Smooth muscle cell of the umbilical artery (primary cell): Measurements from ENCODE around the gene MALAT1. TPM values are rescaled to one million over a fixed set of nuclear protein-coding genes. Genes with fewer than 3 reads are reported as not detected.

Experiments
- total RNA-seq: library from RNA; depleted of rRNA; stranded (reverse); fragments of >200 nt; gene quantifications from 2 replicates; pipeline ENCODE4 v1.2.3, GENCODE V29; 2014

The MALAT1 gene
- 11,132 and 13,288 TPM in 2 replicates for total RNA-seq

GRCh38 chr11:65498977-65499712 is at the start of gene MALAT1:
MALAT1 (plus strand) TSS chr11:65499045.

GRCh38 chr11:65524741-65525545 is 26.1 kb downstream of the MALAT1 start, which contains the start of gene SCYL1:
SCYL1 (plus strand) TSS chr11:65525083; CDS start chr11:65525154, 71 bp downstream.

Other genes with a start within 250 kb of the MALAT1 start
- gene POLA2, start 237.1 kb upstream of the MALAT1 start, total RNA-seq, result 1.5 and 7.9 TPM in 2 replicates
- 20.8 and 23.7 TPM in 2 replicates for gene CDC42EP2, start 184.2 kb upstream of the MALAT1 start, total RNA-seq
- 38.3 and 53.9 TPM in 2 replicates for gene DPF2, start 165.2 kb upstream of the MALAT1 start, total RNA-seq
- 0.05 and 0.30 TPM in 2 replicates for gene TIGD3, start 144.3 kb upstream of the MALAT1 start, total RNA-seq
- gene SLC25A45, start 116.4 kb upstream of the MALAT1 start, total RNA-seq, result 1.2 and 1.5 TPM in 2 replicates
- gene FRMD8, start 112.4 kb upstream of the MALAT1 start, total RNA-seq, result 38.9 and 46.0 TPM in 2 replicates
- 241 and 258 TPM in 2 replicates for gene NEAT1, start 76.2 kb upstream of the MALAT1 start, total RNA-seq
- 91.8 and 103 TPM in 2 replicates for gene SCYL1, start 26.0 kb downstream of the MALAT1 start, total RNA-seq
- gene LTBP3, start 59.3 kb downstream of the MALAT1 start, total RNA-seq, result 140 and 192 TPM in 2 replicates
- 37.7 and 43.6 TPM in 2 replicates for gene ZNRD2, start 71.4 kb downstream of the MALAT1 start, total RNA-seq
- gene FAM89B, start 73.5 kb downstream of the MALAT1 start, total RNA-seq, result 27.3 and 34.8 TPM in 2 replicates
- gene EHBP1L1, start 77.0 kb downstream of the MALAT1 start, total RNA-seq, result 69.5 and 103 TPM in 2 replicates
- gene KCNK7, start 96.8 kb downstream of the MALAT1 start, total RNA-seq, result 0.09 and 0.30 TPM in 2 replicates
- 16.3 and 33.3 TPM in 2 replicates for gene MAP3K11, start 115.2 kb downstream of the MALAT1 start, total RNA-seq
- 17.2 and 35.6 TPM in 2 replicates for gene PCNX3, start 116.7 kb downstream of the MALAT1 start, total RNA-seq
- 17.2 and 37.5 TPM in 2 replicates for gene SIPA1, start 139.1 kb downstream of the MALAT1 start, total RNA-seq
- 18.1 and 22.8 TPM in 2 replicates for gene RELA, start 163.9 kb downstream of the MALAT1 start, total RNA-seq
- 28.3 and 33.3 TPM in 2 replicates for gene KAT5, start 213.2 kb downstream of the MALAT1 start, total RNA-seq
- 17.3 and 52.9 TPM in 2 replicates for gene RNASEH2C, start 221.8 kb downstream of the MALAT1 start, total RNA-seq